HL-60/S4 treated with retinoic acid at 250 ng/mL for 4 days and 3 days (cell line): ENCODE measurements around the gene EPB41.
"Not testable (repeated sequence)": the region's sequence is repeated elsewhere in the genome, so short reads cannot be mapped to it uniquely, and the experiment has no call there.

Experiments used
- in situ Hi-C: fragments of 300-500 bp; cut with MboI; formaldehyde crosslinking; loops from 2 replicates; pipeline ENCODE4 v1.7.0; 2022; ENCODE audit warnings: low sequenced_read_pairs

EPB41 gene

DNA sequence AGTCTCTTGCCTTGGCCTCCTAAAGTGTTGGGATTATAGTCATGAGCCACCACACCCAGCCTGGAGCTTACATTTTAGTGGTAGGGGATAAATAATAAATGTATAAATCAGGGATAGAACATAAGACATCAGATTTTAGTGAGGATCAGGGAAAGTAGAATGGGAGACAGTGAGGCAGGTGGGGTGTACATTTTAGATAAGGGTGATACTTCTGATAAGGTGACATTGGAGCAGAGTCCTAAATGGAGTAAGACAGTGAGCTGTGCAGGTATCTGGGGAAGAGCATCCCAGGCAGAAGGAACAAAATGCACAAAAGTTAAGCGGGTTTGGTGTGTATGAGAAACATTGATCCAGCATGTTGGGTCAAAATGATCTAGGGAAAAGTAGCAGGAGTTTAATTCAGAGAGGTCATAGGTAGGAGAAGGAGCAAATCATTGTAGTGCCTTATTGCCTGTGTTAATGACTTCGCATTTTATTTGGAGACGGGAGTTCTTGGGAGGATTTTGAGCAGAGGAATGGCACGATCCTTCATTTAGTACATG lies 11.1 kb downstream of the EPB41 start:
- in situ Hi-C loops: no loop called here

DNA sequence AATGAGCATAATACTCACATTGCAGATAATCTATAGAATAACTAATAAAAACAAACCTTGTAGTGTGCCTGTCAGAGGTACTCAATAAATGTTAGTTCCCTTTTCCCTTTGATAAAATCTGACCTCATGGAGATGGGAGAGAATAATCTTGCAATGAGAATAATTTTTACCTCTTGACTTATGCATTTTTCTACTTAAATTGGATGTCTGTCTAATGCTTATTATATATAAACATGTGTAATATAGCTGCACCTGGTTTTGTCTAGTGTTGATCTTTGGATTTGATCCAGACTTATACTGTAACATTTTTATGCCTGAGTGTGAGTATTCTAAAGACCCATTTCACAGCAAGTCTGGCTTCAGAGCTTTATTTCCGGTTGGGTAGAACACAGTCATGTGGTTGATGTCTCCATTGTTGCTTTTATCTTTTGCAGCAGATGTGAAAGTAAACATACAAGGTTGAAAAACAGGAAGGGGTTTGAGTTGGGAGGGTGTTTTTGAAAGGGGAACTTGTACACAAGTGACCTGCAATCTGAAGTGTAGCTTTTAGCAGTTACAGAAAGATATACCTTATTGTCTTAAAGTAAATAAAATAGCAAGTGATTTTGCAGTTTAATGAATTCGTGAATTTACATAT lies 12.4 kb downstream of the EPB41 start:
- in situ Hi-C loops: no loop called here

DNA sequence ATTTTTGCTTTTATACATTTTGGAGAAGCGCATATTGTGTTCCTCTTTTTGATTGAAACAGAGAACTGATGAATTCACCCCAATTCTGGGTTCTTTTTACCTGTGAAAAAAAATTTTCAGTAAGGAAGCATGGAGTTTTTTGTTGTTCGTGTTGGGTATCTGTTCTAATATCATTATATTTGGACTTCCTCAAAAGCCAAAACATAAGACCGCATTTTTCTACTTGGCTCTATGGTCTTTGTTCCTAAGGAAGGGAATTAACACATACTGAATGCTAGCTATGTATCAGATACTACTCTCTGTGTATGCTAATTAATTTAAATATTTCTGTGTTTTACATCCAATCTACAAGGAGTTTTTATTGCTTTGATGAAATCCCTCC lies 12.9 kb downstream of the EPB41 start:
- in situ Hi-C loops: no loop called here

DNA sequence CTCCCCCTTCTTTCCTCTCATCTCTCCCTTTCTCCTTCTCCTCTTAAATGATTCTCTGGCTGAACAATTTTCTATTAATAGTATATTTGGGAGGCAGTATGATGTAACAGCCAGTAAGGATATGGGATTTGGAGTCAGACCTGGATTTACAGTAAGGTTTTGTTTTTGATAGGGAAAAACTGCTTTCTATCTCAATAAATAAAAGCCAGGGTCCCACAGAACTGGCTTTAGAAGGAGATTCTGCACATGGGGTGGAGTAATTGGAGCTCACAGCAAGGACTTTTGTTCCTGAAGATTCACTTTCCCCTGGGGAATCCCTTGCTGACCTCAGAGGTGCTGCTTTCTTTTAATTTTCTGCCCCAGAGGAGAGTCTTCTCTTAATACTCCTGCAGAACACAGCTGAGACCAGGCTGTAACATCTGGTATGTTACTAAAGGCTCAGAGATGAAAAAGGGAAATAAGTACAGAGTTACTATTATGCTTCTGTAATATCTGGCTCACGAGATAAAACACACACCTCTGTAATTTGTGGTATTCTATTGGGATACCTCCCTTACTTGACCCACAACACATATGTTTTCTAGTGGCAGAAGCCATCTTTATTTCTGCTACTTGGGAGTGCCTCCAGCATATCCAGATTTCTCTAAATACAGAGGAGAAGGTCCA lies 13.4 kb downstream of the EPB41 start:
- in situ Hi-C loops: no loop called here

DNA sequence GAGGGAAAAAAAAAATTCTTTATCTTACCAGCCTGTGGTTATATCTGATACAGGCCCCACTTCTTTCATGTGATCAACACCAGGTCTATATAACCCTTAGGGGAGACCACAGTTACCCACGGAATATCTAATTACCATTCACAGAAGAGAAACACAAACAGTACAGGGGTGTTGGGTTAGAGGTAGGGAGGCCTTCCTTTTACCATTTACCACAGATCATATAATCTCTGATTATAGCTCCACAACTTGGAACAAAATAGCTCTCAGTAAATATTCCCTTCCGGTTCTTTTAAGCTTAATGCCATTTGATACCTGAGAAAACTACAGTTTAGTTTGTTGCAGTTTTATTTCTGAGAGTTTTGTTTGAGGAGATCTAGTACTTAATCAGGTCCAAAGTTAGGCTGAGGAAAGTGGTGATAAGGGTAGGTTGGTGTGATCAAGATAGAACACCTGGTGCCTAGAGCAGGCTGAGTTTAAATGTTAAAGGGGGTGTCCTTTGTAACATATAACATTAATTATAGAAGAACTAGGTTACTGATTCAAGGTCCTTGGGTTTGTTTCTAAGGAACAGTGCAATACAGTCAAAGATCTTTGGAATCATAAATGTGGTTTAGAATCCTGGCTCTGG lies 14.1 kb downstream of the EPB41 start:
- in situ Hi-C loops: no loop called here

DNA sequence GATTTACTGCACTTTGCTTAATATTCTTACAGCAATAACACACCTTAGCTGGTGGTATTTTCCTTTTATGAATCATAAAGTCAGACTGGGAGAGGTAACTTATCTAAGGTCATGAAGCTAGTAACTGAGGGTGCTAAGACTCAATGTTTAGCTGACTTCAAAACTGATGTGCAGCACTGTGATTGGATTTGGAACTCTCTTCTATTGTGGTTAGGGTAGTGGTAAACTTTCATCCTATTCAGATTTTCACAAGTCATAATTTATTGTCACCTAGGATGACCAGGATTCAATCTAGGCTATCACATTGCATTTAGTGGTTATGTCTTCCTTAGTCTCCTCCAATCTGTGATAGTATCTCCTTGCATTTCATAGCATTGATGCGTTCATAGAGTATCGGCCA lies 18.9 kb downstream of the EPB41 start:
- in situ Hi-C loops: no loop called here

DNA sequence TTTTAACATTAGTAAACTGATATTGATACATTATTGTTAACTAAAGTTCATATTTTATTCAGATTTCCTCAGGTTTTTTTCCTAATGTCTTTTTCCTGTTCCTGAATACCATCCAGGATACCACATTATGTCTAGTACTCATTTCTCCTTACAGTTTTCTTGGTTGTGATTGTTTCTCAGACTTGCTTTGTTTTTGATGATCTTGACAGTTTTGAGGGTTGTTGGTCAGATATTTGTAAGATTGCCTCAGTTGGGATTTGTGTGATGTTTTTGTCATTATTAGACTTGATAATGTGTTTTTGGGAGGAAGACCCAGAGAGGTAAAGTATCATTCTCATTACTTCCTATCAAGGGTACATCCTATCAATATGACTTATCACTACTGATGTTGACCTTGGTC lies 19.5 kb downstream of the EPB41 start:
- in situ Hi-C loops: no loop called here

DNA sequence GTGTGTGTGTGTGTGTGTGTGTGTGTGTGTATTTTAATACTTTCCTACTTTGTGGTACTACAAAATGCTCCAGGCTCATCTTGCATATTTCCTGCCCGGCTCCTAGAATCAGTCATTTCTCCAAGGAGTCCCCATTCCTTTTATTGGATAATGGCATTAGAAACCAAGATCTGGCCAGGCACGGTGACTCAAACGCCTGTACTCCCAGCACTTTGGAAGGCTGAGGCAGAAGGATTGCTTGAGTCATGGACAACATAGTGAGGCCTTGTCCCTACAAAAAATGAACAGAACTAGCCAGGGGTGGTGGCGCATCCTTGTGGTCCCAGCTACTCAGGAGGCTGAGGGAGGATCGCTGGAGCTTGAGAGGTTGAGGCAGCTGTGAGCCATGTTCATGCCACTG lies 20.3 kb downstream of the EPB41 start:
- in situ Hi-C loops: no loop called here

DNA sequence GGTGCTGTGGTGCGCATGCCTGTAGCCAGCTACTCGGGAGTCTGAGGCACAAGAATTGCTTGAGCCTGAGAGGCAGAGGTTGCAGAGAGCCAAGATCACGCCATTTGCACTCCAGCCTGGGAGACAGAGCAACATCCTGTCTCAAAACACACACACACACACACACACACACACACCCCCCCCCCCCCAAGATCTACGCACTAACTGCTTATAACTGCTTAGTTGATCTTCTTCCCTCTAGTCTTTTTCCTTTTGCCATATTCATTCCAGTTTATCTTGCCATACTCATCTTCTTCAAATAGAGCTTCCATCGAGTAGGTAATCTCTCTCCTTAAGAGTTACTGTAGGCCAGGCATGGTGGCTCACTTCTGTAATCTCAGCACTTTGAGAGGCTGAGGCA lies 20.9 kb downstream of the EPB41 start:
- in situ Hi-C loops: no loop called here

DNA sequence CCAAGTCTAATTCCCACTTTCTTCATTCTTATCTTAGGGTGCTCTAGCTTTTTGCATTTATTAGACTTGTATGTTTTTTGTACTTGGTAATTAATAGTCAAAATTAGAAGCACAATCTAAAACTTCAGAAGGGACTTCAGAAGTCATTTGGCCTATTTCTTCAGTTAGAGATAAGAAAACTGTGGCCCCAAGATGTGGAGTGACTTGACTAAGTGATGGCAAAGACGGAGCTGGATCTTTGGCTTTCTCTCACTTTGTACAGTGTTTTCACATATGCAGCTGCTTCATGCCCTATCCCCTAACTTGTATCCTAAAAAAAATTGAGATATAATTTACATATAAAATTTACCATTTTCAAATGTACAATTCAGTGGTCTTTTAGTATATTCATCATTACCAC lies 21.7 kb downstream of the EPB41 start:
- in situ Hi-C loops: no loop called here

DNA sequence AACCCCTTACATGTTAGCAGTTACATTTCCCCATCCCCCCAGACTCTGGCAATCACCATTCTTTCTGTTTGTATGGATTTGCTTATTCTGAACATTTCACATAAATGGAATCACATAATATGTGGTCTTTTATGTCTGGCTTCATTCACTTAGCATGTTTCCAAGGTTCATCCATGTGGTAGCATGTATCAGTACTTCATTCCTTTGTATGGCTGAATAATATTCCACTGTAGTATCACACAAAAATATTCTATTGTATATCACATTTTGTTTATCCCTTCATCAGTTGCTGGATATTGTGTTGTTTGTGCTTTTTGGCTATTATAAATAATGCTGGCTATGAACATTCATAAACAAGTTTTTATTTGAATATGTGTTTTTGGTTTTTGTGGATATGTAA lies 22.2 kb downstream of the EPB41 start:
- in situ Hi-C loops: no loop called here

DNA sequence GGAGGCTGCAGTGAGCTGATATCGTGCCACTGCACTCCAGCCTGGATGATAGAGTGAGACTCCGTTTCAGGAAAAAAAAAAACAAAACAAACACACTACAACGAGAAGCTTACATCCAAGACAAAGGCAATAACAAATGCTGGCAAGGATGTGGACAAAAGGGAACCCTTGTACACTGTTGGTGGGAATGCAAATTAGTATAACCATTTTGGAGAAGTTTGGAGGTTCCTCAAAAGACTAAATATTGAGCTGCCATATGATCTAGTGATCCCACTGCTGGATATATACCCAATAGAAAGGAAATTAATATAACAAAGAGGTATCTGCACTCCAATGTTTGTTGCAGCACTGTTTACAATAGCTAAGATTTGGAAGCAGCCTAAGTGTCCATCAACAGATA lies 29.2 kb downstream of the EPB41 start:
- in situ Hi-C loops: not testable (repeated sequence)

DNA sequence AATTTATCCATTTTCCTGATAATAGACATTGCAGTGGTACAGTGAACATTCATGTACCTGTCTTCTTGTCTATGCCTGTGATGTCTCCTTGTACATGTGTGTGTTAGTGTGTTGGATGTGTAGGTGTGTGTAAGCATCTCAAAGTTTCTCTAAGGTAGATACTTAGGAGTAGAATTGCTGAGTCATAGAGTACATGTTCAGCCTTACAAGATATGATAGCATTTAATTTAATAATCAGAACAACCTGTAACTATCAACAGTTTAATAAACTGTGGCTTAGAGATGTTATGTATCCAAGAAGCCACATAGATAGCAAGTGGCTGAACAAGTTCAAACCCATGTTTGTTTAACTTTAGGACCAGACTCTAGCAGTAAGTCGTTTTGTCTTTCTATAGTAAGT lies 35.6 kb downstream of the EPB41 start:
- in situ Hi-C loops: no loop called here

DNA sequence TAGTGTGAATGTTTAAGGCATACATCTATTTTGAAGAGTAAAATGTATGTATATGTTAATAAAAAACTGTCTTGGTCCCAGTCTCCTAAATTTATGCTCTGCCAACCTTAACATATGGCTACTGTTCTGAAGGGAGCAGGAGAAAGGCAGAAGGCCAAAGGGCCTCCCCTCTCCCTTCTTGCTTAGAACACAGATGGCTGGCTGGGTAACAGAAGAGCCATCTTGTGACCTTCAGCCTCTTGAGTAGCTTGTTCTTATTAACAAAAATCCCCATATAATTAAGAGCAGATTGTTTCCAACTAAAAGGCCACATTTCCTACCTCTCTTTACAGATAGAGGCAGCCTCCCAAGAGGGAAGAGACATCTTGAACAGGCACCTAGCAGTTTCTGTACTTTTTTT lies 36.1 kb downstream of the EPB41 start:
- in situ Hi-C loops: no loop called here

DNA sequence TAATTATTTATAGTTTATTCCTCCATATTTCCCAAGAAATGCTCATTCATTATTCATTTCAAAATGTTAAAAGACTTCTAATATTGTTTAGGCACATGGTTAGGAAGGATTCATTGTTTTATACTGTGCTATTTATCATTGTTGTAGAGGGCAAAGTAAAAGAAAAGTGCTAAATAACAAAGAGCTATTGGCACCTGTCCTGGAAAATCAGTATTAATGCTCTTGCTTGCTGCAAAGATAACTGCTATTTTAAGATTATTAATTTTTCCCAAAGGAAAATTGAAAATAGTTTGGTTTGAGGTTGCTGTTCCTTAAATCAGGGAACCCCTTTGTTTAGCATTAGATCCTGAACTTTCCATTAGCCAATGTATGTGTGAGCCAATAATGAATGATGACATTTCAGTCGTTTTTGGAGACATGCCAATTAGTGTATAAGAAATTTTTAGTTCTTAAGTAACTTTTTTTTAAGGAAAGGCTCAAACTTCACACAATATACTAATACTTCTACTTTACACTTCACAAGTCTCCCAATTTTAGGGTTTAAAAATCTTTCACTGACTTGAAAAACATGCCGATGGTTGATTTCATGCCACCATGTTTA lies 39.9 kb downstream of the EPB41 start:
- in situ Hi-C loops: no loop called here

DNA sequence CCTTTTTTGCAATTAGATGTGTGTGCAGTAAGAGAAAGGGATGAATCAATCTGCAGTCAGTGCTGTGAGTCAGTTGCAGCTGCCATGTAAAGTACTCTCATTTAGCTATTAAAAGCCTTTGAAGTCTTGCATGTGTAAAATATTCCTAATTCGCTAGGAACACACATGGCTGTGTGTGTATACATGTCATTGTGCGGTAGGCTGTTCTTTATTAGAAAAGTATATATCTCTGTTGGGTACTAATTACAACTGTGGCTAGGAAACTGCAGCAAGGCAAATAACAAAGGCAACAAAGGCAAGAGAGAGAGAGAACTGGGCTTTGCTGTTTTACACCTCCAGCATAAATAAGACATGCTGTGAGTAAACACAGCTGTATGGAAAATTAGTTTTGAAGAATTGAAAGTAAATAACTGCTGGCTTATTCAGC lies 41.7 kb downstream of the EPB41 start:
- in situ Hi-C loops: no loop called here

DNA sequence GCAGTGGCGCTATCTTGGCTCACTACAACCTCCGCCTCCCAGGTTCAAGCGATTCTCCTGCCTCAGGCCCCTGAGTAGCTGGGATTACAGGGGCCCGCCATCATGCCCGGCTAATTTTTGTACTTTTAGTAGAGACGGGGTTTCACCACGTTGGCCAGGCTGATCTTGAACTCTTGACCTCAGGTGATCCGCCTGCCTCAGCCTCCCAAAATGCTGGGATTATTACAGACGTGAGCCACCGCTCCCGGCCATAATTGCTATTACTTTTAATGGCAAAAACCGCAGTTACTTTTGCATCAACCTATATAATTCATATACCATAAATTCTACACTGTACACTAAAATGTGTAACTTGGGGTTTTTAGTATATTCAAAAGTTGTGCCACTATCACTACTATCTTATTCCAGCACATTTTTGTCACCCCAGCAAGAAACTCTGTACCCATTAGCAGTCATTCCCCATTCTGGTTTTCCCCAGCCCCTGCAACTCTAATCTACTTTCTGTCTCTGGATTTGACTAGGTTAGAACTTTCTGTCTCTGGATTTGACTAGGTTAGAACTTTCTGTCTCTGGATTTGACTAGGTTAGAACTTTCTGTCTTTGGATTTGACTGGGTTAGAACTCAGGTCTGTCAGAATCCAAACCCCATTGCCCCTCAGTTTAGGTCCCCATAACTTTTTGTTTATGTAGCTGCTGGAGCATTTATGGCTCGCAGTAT lies 47.9 kb downstream of the EPB41 start:
- in situ Hi-C loops: not testable (repeated sequence)

DNA sequence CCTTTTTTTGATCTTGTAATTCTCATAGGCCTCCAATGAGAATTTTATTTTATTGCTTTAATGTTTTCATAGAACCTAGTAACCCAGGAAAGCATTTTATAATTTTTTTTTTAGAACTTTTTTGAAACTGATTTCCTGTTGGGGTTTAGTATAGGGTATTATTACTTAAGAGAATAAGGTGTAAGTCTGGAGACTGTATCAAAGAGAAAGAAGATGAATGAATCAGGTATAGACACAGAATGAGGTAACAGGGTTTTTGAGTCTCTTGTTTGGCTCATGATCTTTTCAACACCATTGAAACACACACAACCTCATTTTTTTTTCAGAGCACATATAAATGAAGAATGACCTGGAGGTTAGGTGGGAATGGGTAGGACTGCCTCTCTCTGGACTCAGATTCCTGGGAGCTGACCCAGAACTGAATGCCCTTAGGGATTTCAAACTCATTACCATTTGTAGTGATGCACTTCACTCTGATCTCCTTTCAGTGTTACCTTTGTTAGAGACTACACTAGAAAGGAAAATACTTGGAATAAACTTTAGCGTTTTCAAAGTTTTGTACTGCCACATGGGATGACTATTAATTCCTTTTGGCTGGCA lies 51.0 kb downstream of the EPB41 start:
- in situ Hi-C loops: no loop called here

DNA sequence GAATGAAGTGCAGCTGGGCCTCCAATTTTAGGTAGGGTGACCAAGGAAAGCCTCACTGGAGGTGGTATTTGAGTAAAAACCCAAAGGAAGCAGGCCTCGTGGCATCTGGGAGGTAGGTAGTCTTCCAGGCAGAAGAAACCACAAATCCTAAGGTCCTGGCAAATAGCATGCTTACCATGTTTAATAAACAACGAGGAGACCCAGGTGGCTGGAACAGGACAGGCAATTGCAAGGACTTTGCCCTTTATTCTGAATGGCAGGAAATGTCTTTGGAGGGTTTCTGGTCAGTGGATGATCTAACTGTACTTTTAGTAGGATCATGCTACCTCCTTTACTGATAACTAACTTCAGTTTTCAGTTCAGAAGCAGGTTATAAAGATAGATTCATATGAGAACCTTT lies 52.2 kb downstream of the EPB41 start:
- in situ Hi-C loops: no loop called here

DNA sequence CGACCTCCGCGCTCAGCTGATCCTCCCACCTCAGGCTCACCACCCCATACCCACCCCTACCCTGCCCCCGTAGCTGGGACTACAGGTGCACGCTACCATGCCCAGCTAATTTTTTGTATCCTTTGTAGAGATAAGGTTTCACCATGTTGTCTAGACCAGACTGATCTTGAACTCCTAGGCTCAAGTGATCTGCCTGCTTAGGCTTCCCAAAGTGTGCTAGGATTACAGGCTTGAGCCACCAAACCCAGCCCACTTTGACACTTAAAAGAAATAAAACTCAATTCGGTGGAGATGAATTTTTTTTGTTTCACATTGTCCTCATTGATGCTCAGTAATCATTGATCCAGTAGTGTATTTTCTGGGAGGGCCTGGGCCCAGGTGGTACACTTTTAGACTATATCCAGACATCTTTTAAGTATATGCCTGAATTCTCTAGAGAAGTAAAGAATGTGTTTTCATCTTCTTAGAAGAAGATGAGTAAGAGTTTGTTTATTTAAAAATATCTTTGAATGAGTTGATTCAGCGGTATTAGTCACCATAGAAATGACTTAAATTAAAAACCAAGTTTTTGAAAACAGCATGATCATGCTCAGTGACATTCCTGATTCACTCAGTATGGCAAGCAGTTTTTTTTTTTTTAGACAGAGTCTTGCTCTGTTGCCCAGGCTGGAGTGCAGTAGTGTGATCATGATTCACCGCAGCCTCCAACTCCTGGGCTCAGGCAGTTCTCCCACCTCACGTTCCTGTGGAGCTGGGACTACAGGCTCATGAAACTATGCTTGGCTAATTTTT lies 57.8 kb downstream of the EPB41 start:
- in situ Hi-C loops: no loop called here
